Measurements from ENCODE around the gene PBX1. TPM values are rescaled to one million over a fixed set of nuclear protein-coding genes. Genes with fewer than 3 reads are reported as not detected.

The PBX1 gene
- total and polyA plus RNA-seq, 2 of the 4 experiments (the other 2 are of a cell fraction), result 13.9 to 17.9 TPM

DNA sequence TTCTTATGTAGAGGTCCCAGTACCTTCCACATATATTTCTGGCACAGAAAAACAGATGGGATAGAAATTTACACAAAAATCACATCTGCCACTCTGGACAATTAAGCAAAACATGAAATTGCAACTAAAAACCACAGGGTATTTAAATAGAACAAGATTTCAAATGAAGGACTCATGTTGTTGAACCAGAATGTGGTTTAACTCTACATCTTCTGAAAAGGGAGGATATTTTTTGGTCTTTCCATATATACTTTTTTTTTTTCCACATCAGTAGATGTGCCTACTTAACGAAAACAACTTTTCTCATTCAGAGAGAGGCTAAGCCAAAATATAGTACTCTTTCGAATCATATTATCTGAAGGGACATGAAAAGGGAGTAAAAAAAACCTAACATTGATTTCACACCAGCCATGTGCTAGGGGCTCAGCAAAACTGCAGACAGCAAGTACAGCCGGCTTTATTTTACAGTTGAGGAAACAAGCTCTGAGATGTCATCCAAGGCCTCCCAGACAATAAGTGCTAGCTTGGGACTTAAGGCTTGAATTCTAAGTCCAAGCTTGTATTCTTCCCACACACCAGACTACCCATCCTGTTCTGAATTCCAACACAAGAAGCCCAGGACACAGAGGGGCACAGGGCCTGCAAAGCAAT is 208.9 kb downstream of the PBX1 start (continued):
- TF ChIP-seq MXI1 (IDR thresholded peaks at IDR 0.05; ENCODE audit: borderline replicate concordance, low read depth, low read length), result no peak

DNA sequence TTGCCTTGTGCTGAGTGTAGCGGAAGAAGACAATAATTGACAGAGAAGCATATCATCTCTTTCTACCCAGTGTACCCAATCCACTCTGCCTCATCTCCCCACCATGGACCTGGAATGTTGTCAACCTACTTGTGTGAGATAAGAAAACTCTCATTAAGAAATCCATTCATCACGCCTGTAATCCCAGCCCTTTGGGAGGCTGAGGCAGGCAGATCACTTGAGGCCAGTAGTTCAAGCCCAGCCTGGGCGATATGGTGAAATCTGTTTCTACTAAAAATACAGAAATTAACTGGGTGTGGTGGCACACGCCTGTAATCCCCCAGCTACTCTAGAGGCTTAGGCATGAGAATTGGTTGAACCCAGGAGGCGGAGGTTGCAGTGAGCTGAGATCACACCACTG is 209.6 kb downstream of the PBX1 start:
- peak overlapping the region; percentile 95 for H2BK20ac ChIP-seq (ENCODE audit: low read depth, low read length)
- no peak overlapping the region for H3K4me2 ChIP-seq (ENCODE audit: low read depth, low read length)
- no peak overlapping the region for H3K9ac ChIP-seq (ENCODE audit: low read depth, low read length)
- H4K5ac ChIP-seq (ENCODE audit: low read depth, low read length), result peak overlapping the region; percentile 82; the same call in 1 of the 2 replicates
- H3K27ac ChIP-seq (ENCODE audit: insufficient read depth, low read length), result peak overlapping the region; percentile 93; the same call in 1 of the 2 replicates
- no CpG with 5 or more reads among the region's 5 CpGs for WGBS, 2 experiments (ENCODE audit: extremely low coverage in 2 of 2, insufficient read length in 1 of 2)
- peak overlapping the region; percentile 88 for H3K4ac ChIP-seq (ENCODE audit: low read depth, low read length)
- H4K91ac ChIP-seq (ENCODE audit: insufficient read depth, low read depth, low read length), result peak overlapping the region; percentile 83
- ChIA-PET CTCF (no interaction called here), POLR2A (ENCODE audit: unreplicated experiment) (no interaction called here)
- DNase-seq, result no peak
- no peak overlapping the region for H3K4me3 ChIP-seq (ENCODE audit: insufficient read depth, low read depth, low read length)
- H3K9me3 ChIP-seq (ENCODE audit: control insufficient read depth, insufficient read depth, low read length), result no peaks in the 10 kb centered on the region
- peak overlapping the region; percentile 91 for H2BK15ac ChIP-seq (ENCODE audit: low read depth, low read length)
- no TSS peak for BruUV-seq (replicated peaks)
- H3K18ac ChIP-seq (ENCODE audit: low read depth, low read length), result peak overlapping the region; percentile 91
- ATAC-seq (ENCODE audit: low read depth), result no peak
- peak overlapping the region; percentile 96 for H2BK120ac ChIP-seq (ENCODE audit: low read depth, low read length)
- H3K27me3 ChIP-seq (ENCODE audit: control insufficient read depth, insufficient read depth, low read length), result no peaks in the 10 kb centered on the region
- H3K36me3 ChIP-seq (ENCODE audit: control insufficient read depth, insufficient read depth, low read length), result no peaks in the 10 kb centered on the region
- H4K8ac ChIP-seq (ENCODE audit: low read depth in 2 of 2, low read length in 2 of 2), result peak overlapping the region; percentile 58 to 87
- dilution Hi-C loops (cut with HindIII; ENCODE audit: low sequenced_read_pairs, unreplicated experiment), result no loop called here
- H2BK5ac ChIP-seq (ENCODE audit: low read depth, low read length, poor library complexity, severe bottlenecking), result peak overlapping the region; percentile 93
- H4K20me1 ChIP-seq (ENCODE audit: insufficient read depth, low read length), result no peaks in the 10 kb centered on the region
- H3K9me1 ChIP-seq (ENCODE audit: insufficient read depth, low read length), result peaks cover 19% of the 10 kb centered on the region
- peak overlapping the region; percentile 84; the same call in 1 of the 2 replicates for H3K23ac ChIP-seq (ENCODE audit: low read depth, low read length)
- intact Hi-C loops (cut with micrococcal nuclease), result no loop called here
- H3K14ac ChIP-seq (replicated peaks; ENCODE audit: low read depth, low read length), result peak overlapping the region; percentile 95
- H2AK9ac ChIP-seq (replicated peaks; ENCODE audit: low read depth, low read length, poor library complexity), result no peak overlapping the region
- no peak overlapping the region for H2AFZ ChIP-seq (replicated peaks; ENCODE audit: low read length, poor library complexity)
- H3K79me1 ChIP-seq (ENCODE audit: low read depth in 1 of 2, low read length in 2 of 2), result peaks cover 5 to 43% of the 10 kb centered on the region in 2 experiments
- in situ Hi-C loops (cut with MboI; ENCODE audit: low sequenced_read_pairs), result no loop called here
- no peak overlapping the region for H3K56ac ChIP-seq (ENCODE audit: extremely low read depth, insufficient read depth, low read length)
- H3K4me1 ChIP-seq (ENCODE audit: control insufficient read depth, insufficient read depth, low read length), result peaks cover 39% of the 10 kb centered on the region
- H2AK5ac ChIP-seq (ENCODE audit: low read depth, low read length), result peak overlapping the region; percentile 93
- no peak for TF ChIP-seq MXI1 (IDR thresholded peaks at IDR 0.05; ENCODE audit: borderline replicate concordance, low read depth, low read length)
- TF ChIP-seq, protein P1, sequence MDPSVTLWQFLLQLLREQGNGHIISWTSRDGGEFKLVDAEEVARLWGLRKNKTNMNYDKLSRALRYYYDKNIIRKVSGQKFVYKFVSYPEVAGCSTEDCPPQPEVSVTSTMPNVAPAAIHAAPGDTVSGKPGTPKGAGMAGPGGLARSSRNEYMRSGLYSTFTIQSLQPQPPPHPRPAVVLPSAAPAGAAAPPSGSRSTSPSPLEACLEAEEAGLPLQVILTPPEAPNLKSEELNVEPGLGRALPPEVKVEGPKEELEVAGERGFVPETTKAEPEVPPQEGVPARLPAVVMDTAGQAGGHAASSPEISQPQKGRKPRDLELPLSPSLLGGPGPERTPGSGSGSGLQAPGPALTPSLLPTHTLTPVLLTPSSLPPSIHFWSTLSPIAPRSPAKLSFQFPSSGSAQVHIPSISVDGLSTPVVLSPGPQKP (IDR thresholded peaks at IDR 0.05; ENCODE audit: borderline replicate concordance, low read depth, low read length), result no peak
- no peak for TF ChIP-seq SMC3 (IDR thresholded peaks at IDR 0.05; ENCODE audit: low read depth, low read length)
- no peak for TF ChIP-seq CTCF (conservative IDR thresholded peaks at IDR 0.05; ENCODE audit: low read depth, low read length)
- TF ChIP-seq BHLHE40 (IDR thresholded peaks at IDR 0.05; ENCODE audit: low read depth, low read length), result no peak
- TF ChIP-seq FOS (IDR thresholded peaks at IDR 0.05; ENCODE audit: low read depth, low read length), result no peak
- no peak for TF ChIP-seq NFE2L2 (IDR thresholded peaks at IDR 0.05; ENCODE audit: low read depth, low read length)
- no peak for TF ChIP-seq RAD21 (IDR thresholded peaks at IDR 0.05; ENCODE audit: low read length)
- no peak for TF ChIP-seq CHD1 (IDR thresholded peaks at IDR 0.05; ENCODE audit: low read depth, low read length)
- no peak for TF ChIP-seq POLR2A (IDR thresholded peaks at IDR 0.05; ENCODE audit: low read depth, low read length)
- TF ChIP-seq MAZ (IDR thresholded peaks at IDR 0.05; ENCODE audit: borderline replicate concordance, low read depth, low read length), result no peak
- TF ChIP-seq RCOR1 (IDR thresholded peaks at IDR 0.05; ENCODE audit: insufficient replicate concordance, low read length), result no peak
- no peak for TF ChIP-seq MAFK (IDR thresholded peaks at IDR 0.05; ENCODE audit: low read depth, low read length)
- no peak for TF ChIP-seq RFX5 (IDR thresholded peaks at IDR 0.05; ENCODE audit: low read depth, low read length)
